H1 (cell line): Measurements from ENCODE around the gene POGK. TPM values are rescaled to one million over a fixed set of nuclear protein-coding genes. Genes with fewer than 3 reads are reported as not detected.

Source experiments
- CTCF ChIA-PET: fragments of 300-600 bp; sonication (Branson Sonifier 250); formaldehyde crosslinking; loops from one replicate; lab custom pipeline; 2021; ENCODE audit not compliant: partially characterized antibody; lab: Charles Lee
- POLR2A ChIA-PET: fragments of 300-600 bp; sonication (Branson Sonifier 250); formaldehyde crosslinking; loops from one replicate; lab custom pipeline; 2021; ENCODE audit warnings: inconsistent platforms; ENCODE audit not compliant: partially characterized antibody; lab: Charles Lee
- DNase-seq, 2 experiments: peaks; one replicate each; pipeline versions ENCODE4 v3.0.0 to v3.0.0-alpha.2; 2010 to 2022; ENCODE audit warnings: low spot score in 2 of 2, low read depth in 1 of 2, mixed read lengths in 1 of 2
- FAIRE-seq: peaks from 2 replicates; lab custom pipeline; 2011; peaks lifted over from hg19 to GRCh38; lab: Jason Lieb, UNC
- H2AFZ ChIP-seq: 2 replicates; pipeline ENCODE4 v1.8.1; 2012; ENCODE audit warnings: low read length, inconsistent platforms
- H2AK5ac ChIP-seq: 2 replicates; pipeline ENCODE4 v1.6.1; 2013; ENCODE audit warnings: low read depth, low read length
- H2BK120ac ChIP-seq: replicated peaks from 2 replicates; pipeline ENCODE3; 2013; ENCODE audit warnings: low read depth, low read length, inconsistent platforms
- H2BK12ac ChIP-seq: 2 replicates; pipeline ENCODE4 v1.6.1; 2013; ENCODE audit warnings: low read depth, low read length
- H2BK15ac ChIP-seq: 2 replicates; pipeline ENCODE4 v1.6.1; 2013; ENCODE audit warnings: low read length
- H2BK20ac ChIP-seq: 2 replicates; pipeline ENCODE4 v1.6.1; 2013; ENCODE audit warnings: low read length
- H2BK5ac ChIP-seq: 2 replicates; pipeline ENCODE4 v1.6.1; 2013; ENCODE audit warnings: low read depth, low read length
- H3K14ac ChIP-seq: 2 replicates; pipeline ENCODE4 v1.6.1; 2013; ENCODE audit warnings: inconsistent platforms; ENCODE audit not compliant: insufficient read length
- H3K18ac ChIP-seq: 2 replicates; pipeline ENCODE4 v1.6.1; 2013; ENCODE audit warnings: low read length; ENCODE audit errors: extremely low read depth
- H3K23ac ChIP-seq: 2 replicates; pipeline ENCODE4 v1.6.1; 2013; ENCODE audit warnings: inconsistent platforms; ENCODE audit not compliant: insufficient read length
- H3K23me2 ChIP-seq: 2 replicates; pipeline ENCODE4 v1.6.1; 2013; ENCODE audit warnings: low read depth, low read length
- H3K27ac ChIP-seq: 2 replicates; pipeline ENCODE4 v1.6.1; 2011; ENCODE audit warnings: low read depth, low read length, inconsistent platforms
- H3K27me3 ChIP-seq, 4 experiments: replicated peaks in 1 of 4; 1 replicate in 1 of 4; 2 replicates in 3 of 4; pipeline versions ENCODE4 v1.6.1 to v1.8.1; 2011 to 2013; ENCODE audit warnings: low read length in 3 of 4, mild to moderate bottlenecking in 3 of 4, inconsistent platforms in 2 of 4, mixed read lengths in 2 of 4, moderate library complexity in 1 of 4; ENCODE audit not compliant: control insufficient read depth in 3 of 4, insufficient read depth in 3 of 4; ENCODE audit errors: extremely low read depth in 1 of 4
- H3K36me3 ChIP-seq, 4 experiments: 2 replicates each; pipeline versions ENCODE4 v1.6.1 to v1.8.1; 2011 to 2013; ENCODE audit warnings: mild to moderate bottlenecking in 4 of 4, low read length in 3 of 4, moderate library complexity in 2 of 4, control low read depth in 1 of 4, inconsistent platforms in 1 of 4; ENCODE audit not compliant: insufficient read depth in 4 of 4, control insufficient read depth in 2 of 4
- H3K4ac ChIP-seq: replicated peaks from 2 replicates; pipeline ENCODE3; 2013; ENCODE audit warnings: low read length, low read depth, mixed read lengths, inconsistent platforms; ENCODE audit not compliant: insufficient read length
- H3K4me1 ChIP-seq, 4 experiments: replicated peaks in 1 of 4; 1 replicate in 1 of 4; 2 replicates in 3 of 4; pipeline versions ENCODE4 v1.6.1 to v1.8.1; 2011 to 2013; ENCODE audit warnings: low read length in 3 of 4, inconsistent platforms in 2 of 4, mixed read lengths in 1 of 4; ENCODE audit not compliant: insufficient read depth in 4 of 4, control insufficient read depth in 3 of 4
- H3K4me2 ChIP-seq, 2 experiments: 2 replicates each; pipeline versions ENCODE4 v1.6.1 to v1.8.1; 2011 to 2013; ENCODE audit warnings: low read depth in 2 of 2, low read length in 2 of 2, control low read depth in 1 of 2, inconsistent platforms in 1 of 2, mild to moderate bottlenecking in 1 of 2; ENCODE audit not compliant: insufficient read depth in 1 of 2
- H3K4me3 ChIP-seq, 4 experiments: fragments of 200-600, 300-600 bp in 1 of 4; sonication (generic), shearing (Covaris generic), sonication (Bioruptor Twin) in 1 of 4; 2 replicates each; pipeline versions ENCODE4 v1.5.1 to v1.8.1; 2011 to 2016; ENCODE audit warnings: low read length in 4 of 4, low read depth in 3 of 4, control low read depth in 2 of 4, inconsistent platforms in 2 of 4, mild to moderate bottlenecking in 2 of 4, mixed read lengths in 1 of 4, moderate library complexity in 1 of 4; ENCODE audit not compliant: insufficient read depth in 2 of 4; ENCODE audit errors: extremely low read depth in 1 of 4
- H3K56ac ChIP-seq: replicated peaks from 2 replicates; pipeline ENCODE3; 2013; ENCODE audit warnings: low read depth, mild to moderate bottlenecking, mixed read lengths, low read length, inconsistent platforms; ENCODE audit not compliant: insufficient read length
- H3K79me1 ChIP-seq: 2 replicates; pipeline ENCODE4 v1.6.1; 2013; ENCODE audit warnings: low read depth, low read length, control low read depth
- H3K79me2 ChIP-seq, 2 experiments: 2 replicates each; pipeline versions ENCODE4 v1.6.1 to v1.8.1; 2012 to 2013; ENCODE audit warnings: low read length in 2 of 2, mild to moderate bottlenecking in 2 of 2, inconsistent platforms in 1 of 2; ENCODE audit not compliant: insufficient read depth in 2 of 2, control insufficient read depth in 1 of 2
- H3K9ac ChIP-seq, 4 experiments: replicated peaks in 1 of 4; 1 replicate in 1 of 4; 2 replicates in 3 of 4; pipeline versions ENCODE4 v1.6.1 to v1.8.1; 2011 to 2013; ENCODE audit warnings: low read depth in 3 of 4, low read length in 3 of 4, control low read depth in 2 of 4, mild to moderate bottlenecking in 2 of 4, moderate library complexity in 2 of 4, inconsistent platforms in 1 of 4; ENCODE audit errors: extremely low read depth in 1 of 4
- H3K9me3 ChIP-seq, 2 experiments: 2 replicates each; pipeline versions ENCODE4 v1.6.1 to v1.8.1; 2012 to 2013; ENCODE audit warnings: mild to moderate bottlenecking in 2 of 2, moderate library complexity in 2 of 2, control low read depth in 1 of 2, inconsistent platforms in 1 of 2, low read depth in 1 of 2, low read length in 1 of 2, mixed read lengths in 1 of 2; ENCODE audit not compliant: insufficient read depth in 2 of 2
- H4K20me1 ChIP-seq, 2 experiments: replicated peaks in 1 of 2; 2 replicates each; pipeline versions ENCODE3 to v1.8.1; 2011 to 2013; ENCODE audit warnings: inconsistent platforms in 2 of 2, low read length in 2 of 2, mild to moderate bottlenecking in 1 of 2; ENCODE audit not compliant: insufficient read depth in 2 of 2, control insufficient read depth in 1 of 2
- H4K5ac ChIP-seq: 2 replicates; pipeline ENCODE4 v1.6.1; 2013; ENCODE audit warnings: low read length, low read depth, mixed read lengths, inconsistent platforms; ENCODE audit not compliant: insufficient read length
- H4K8ac ChIP-seq: 2 replicates; pipeline ENCODE4 v1.8.0; 2013; ENCODE audit warnings: mild to moderate bottlenecking, moderate library complexity, low read length, inconsistent platforms; ENCODE audit not compliant: insufficient read depth; ENCODE audit errors: extremely low read depth
- H4K91ac ChIP-seq: replicated peaks from 2 replicates; pipeline ENCODE3; 2013; ENCODE audit warnings: low read length, mixed read lengths, inconsistent platforms; ENCODE audit not compliant: insufficient read length
- BCL11A ChIP-seq, 2 experiments: IDR thresholded peaks; one replicate each; pipeline ENCODE4 v1.6.1; 2011; ENCODE audit warnings: low read depth in 2 of 2, low read length in 2 of 2, mild to moderate bottlenecking in 2 of 2
- BRCA1 ChIP-seq: IDR thresholded peaks from 2 replicates; pipeline ENCODE4 v1.6.1; 2012; ENCODE audit warnings: low read depth, low read length, improper control_type of control experiment
- CHD1 ChIP-seq: IDR thresholded peaks from 2 replicates; pipeline ENCODE4 v1.6.1; 2012; ENCODE audit warnings: low read depth, low read length, improper control_type of control experiment
- CHD2 ChIP-seq: IDR thresholded peaks from 2 replicates; pipeline ENCODE4 v1.6.1; 2012; ENCODE audit warnings: low read length, improper control_type of control experiment
- HDAC2 ChIP-seq, 2 experiments: fragments of 300-600 bp in 1 of 2; sonication (generic) in 1 of 2; IDR thresholded peaks; 2 replicates each; pipeline ENCODE4 v1.6.1; 2011 to 2012; ENCODE audit warnings: low read depth in 2 of 2, low read length in 2 of 2, mild to moderate bottlenecking in 2 of 2, moderate library complexity in 2 of 2, borderline replicate concordance in 1 of 2, inconsistent platforms in 1 of 2
- RFX5 ChIP-seq: IDR thresholded peaks from 2 replicates; pipeline ENCODE4 v1.6.1; 2011; ENCODE audit warnings: low read depth, low read length, improper control_type of control experiment, borderline replicate concordance
- RNF2 ChIP-seq: fragments of 200-900, 300-1000 bp; sonication (generic); IDR thresholded peaks from 2 replicates; pipeline ENCODE4 v1.7.1; 2016; ENCODE audit warnings: borderline replicate concordance, low read depth, mild to moderate bottlenecking, antibody characterized with exemption, low read length; ENCODE audit not compliant: poor library complexity, severe bottlenecking; ENCODE audit errors: missing control alignments
- YY1 ChIP-seq: IDR thresholded peaks from 2 replicates; pipeline ENCODE4 v1.6.1; 2011; ENCODE audit warnings: low read depth, mild to moderate bottlenecking, low read length
- WGBS, 2 experiments: shearing (Covaris generic) in 1 of 2; methylation state at CpG; one replicate each; pipeline versions ENCODE4 v1.1.6 to v1.1.7; 2013 to 2015; ENCODE audit warnings: low lambda C conversion rate in 2 of 2, mixed read lengths in 2 of 2, inconsistent platforms in 1 of 2, low coverage in 1 of 2, missing lambda C conversion rate in 1 of 2; ENCODE audit not compliant: insufficient replicate concordance in 2 of 2, insufficient coverage in 1 of 2, insufficient read length in 1 of 2; ENCODE audit errors: extremely low coverage in 1 of 2, missing lambda C conversion rate in 1 of 2; 5-methylcytosine and 5-hydroxymethylcytosine counted together
- polyA plus RNA-seq, 7 experiments: library from polyadenylated mRNA; depleted of rRNA in 3 of 7; stranded (reverse) in 5 of 7; unstranded in 2 of 7; fragments of >200 nt in 5 of 7; fragments of 200-250 nt in 2 of 7; gene quantifications; 1 replicate in 5 of 7; 2 replicates in 1 of 7; 4 replicates in 1 of 7; pipeline versions ENCODE4 v1.2.1 to v1.2.3, GENCODE V29; 2011 to 2013; ENCODE audit warnings: missing spikeins in 2 of 7, mixed read lengths in 2 of 7
- total RNA-seq: library from RNA; stranded (reverse); fragmentation: NEBNext Ultra II Directional; extraction: Animal tissue kit (Norgen Biotek cat#: 25700); gene quantifications from 2 replicates; pipeline ENCODE4 v1.2.1, GENCODE V29; 2021
- TF ChIP-seq, protein P1 (sequence below): IDR thresholded peaks from 2 replicates; pipeline ENCODE4 v1.6.1; 2012; ENCODE audit warnings: inconsistent platforms

The POGK gene
- total and polyA plus RNA-seq, 2 of the 8 experiments (the other 6 are each of a cell fraction or from before 2014, with no cell fraction given), result 16.9 to 40.3 TPM

DNA sequence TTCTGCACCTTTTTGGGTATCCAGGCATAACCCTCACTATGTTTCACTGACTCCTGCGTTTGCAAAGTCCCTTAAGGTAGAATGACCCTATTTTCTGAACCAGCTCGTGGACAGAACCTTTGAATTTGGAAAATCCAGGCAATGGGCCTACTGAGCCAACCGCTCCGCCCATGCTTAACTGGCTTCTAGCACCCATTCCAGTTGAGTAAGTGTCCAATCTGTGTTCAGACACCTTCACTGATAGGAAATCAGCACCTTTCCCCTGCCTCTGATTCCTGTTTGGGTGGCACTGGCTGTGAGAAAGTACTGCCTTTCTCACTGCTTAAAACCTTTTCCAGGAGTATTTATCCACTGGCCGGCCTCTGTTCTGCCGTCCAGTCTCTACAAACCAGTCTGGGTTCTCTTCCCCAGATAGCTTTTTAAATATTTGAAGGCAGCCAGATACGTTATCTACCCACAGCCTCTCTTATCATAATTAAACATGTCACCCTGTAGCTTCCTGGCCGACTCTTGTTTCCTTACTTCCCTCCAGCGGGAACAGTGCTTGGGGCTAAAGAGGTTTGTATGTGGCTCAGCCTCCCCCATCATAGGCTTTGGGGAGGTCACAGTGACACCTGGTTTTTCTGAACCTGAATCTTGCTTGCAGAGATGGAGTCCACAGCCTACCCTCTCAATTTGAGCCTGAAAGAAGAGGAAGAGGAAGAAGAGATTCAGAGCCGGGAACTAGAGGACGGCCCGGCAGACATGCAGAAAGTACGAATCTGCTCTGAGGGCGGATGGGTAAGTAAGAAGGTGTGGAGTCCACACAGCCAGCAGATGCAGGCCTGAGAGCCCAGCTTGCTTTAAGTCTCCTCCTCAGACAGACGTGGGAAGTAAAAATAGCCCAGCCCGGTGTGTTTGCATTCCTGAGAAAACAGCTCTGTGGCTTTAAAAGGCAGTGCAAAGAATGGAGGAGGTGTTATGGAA, 1.3 kb downstream of the POGK start:
- Histone ChIP-seq H3K9me3 (no peaks in the 10 kb centered on the region), H3K36me3 (peaks cover 34 to 50% (median 44%) of the 10 kb centered on the region in 4 experiments), H2BK20ac (no peak overlapping the region), H3K56ac (peak overlapping the region; percentile 42), H2BK15ac (no peak overlapping the region), H3K14ac (no peak overlapping the region), H3K27ac (peak overlapping the region; percentile 65; the same call in 1 of the 2 replicates), H3K4me2 (peak overlapping the region; percentile 73 to 96), H3K18ac (peak overlapping the region; percentile 68; the same call in 1 of the 2 replicates), H3K4me3 (peak overlapping the region; percentile 62 to 90 (median 77)), H2BK120ac (no peak overlapping the region), H2AK5ac (peak overlapping the region; percentile 78; the same call in 1 of the 2 replicates), H3K23ac (no peak overlapping the region), H3K23me2 (peaks cover 8% of the 10 kb centered on the region), H3K4me1 (peaks cover 0 to 14% (median 3%) of the 10 kb centered on the region in 4 experiments; a peak in 5 of 7 replicates), H3K4ac (peak overlapping the region; percentile 64), H3K79me2 (peaks cover 0 to 44% of the 10 kb centered on the region in 2 experiments; a peak in 3 of 4 replicates), H4K5ac (peak overlapping the region; percentile 44), H2AFZ (no peak overlapping the region), H3K27me3 (no peaks in the 10 kb centered on the region), H4K8ac (peak overlapping the region; percentile 4; the same call in 1 of the 2 replicates), H4K20me1 (peaks cover 2 to 10% of the 10 kb centered on the region in 2 experiments), H4K91ac (peak overlapping the region; percentile 1), H2BK12ac (no peak overlapping the region), H2BK5ac (peak overlapping the region; percentile 32), H3K79me1 (peaks cover 8% of the 10 kb centered on the region), H3K9ac (peak overlapping the region; percentile 50 to 81 (median 68))
- ChIA-PET CTCF (interaction anchor here (0.6 to 1.5 kb wide), 5 partner anchors 17 to 388 kb away, joined by 3 to 4 read pairs (median 3); no protein-coding TSS in a partner anchor), POLR2A (interaction anchor here (1.2 to 11.9 kb wide), 3 partner anchors 8 to 151 kb away, joined by 3 to 147 read pairs (median 18); no protein-coding TSS in a partner anchor)
- FAIRE-seq, result no peak
- no peak for DNase-seq
- WGBS, 2 experiments, result 86% methylated on average over 16 of the region's 16 CpGs; no CpG with 5 or more reads in 1 of the 2 experiments
- TF ChIP-seq HDAC2 (IDR thresholded peaks at IDR 0.05; ENCODE audit: borderline replicate concordance in 1 of 2, low read depth in 2 of 2, low read length in 2 of 2) (no peak), CHD1 (no peak), BRCA1 (no peak), YY1 (no peak), RNF2 (no peak), RFX5 (no peak), BCL11A (IDR thresholded peaks at IDR 0.05; ENCODE audit: low read depth in 2 of 2, low read length in 2 of 2) (no peak), CHD2 (no peak)
- TF ChIP-seq, protein P1, sequence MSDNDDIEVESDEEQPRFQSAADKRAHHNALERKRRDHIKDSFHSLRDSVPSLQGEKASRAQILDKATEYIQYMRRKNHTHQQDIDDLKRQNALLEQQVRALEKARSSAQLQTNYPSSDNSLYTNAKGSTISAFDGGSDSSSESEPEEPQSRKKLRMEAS, result no peak
